Measurements from ENCODE around the gene MRTFA.

MRTFA gene

GRCh38 chr22:40414311-40414710, 222.2 kb downstream of the MRTFA start:
- no peak for DNase-seq (ENCODE audit: low read depth, low spot score)

GRCh38 chr22:40413873-40414272, 222.6 kb downstream of the MRTFA start:
- no peak for DNase-seq (ENCODE audit: low read depth, low spot score)

- DNase-seq (ENCODE audit: low read depth, low spot score) = no peak
These were observed 224.1 kb downstream of the MRTFA start for GRCh38 chr22:40412441-40412840.

GRCh38 chr22:40411506-40411861, 225.0 kb downstream of the MRTFA start:
- DNase-seq (ENCODE audit: low read depth, low spot score) = no peak

- DNase-seq (ENCODE audit: low read depth, low spot score) = no peak
These were observed 225.6 kb downstream of the MRTFA start for GRCh38 chr22:40410731-40411505.

- no peak for DNase-seq (ENCODE audit: low read depth, low spot score)
These were observed 226.2 kb downstream of the MRTFA start for GRCh38 chr22:40410272-40410671.

- DNase-seq (ENCODE audit: low read depth, low spot score) = no peak
These were observed 226.9 kb downstream of the MRTFA start for GRCh38 chr22:40409613-40410113.

GRCh38 chr22:40408718-40409612, 227.6 kb downstream of the MRTFA start:
- DNase-seq (ENCODE audit: low read depth, low spot score) = no peak

GRCh38 chr22:40407831-40408717, 228.4 kb downstream of the MRTFA start:
- no peak for DNase-seq (ENCODE audit: low read depth, low spot score)

GRCh38 chr22:40407021-40407761, 229.3 kb downstream of the MRTFA start:
- DNase-seq (ENCODE audit: low read depth, low spot score) = no peak

GRCh38 chr22:40406063-40406890, 230.2 kb downstream of the MRTFA start:
- DNase-seq (ENCODE audit: low read depth, low spot score) = no peak

GRCh38 chr22:40405178-40406062, 231.1 kb downstream of the MRTFA start:
- no peak for DNase-seq (ENCODE audit: low read depth, low spot score)

GRCh38 chr22:40404251-40405177, 232.0 kb downstream of the MRTFA start:
- DNase-seq (ENCODE audit: low read depth, low spot score) = no peak

GRCh38 chr22:40403651-40404050, 232.9 kb downstream of the MRTFA start:
- no peak for DNase-seq (ENCODE audit: low read depth, low spot score)

GRCh38 chr22:40403141-40403540, 233.4 kb downstream of the MRTFA start:
- DNase-seq (ENCODE audit: low read depth, low spot score) = no peak

- DNase-seq (ENCODE audit: low read depth, low spot score) = no peak
These were observed 234.5 kb downstream of the MRTFA start for GRCh38 chr22:40401981-40402406.

GRCh38 chr22:40401532-40401931, 235.0 kb downstream of the MRTFA start:
- no peak for DNase-seq (ENCODE audit: low read depth, low spot score)

GRCh38 chr22:40400159-40400558, 236.4 kb downstream of the MRTFA start:
- no peak for DNase-seq (ENCODE audit: low read depth, low spot score)

All from astrocyte of the hippocampus (primary cell).